ENCODE results near the gene BRAT1. TPM values are rescaled to one million over a fixed set of nuclear protein-coding genes. Genes with fewer than 3 reads are reported as not detected.

The BRAT1 gene
- polyA plus RNA-seq, 1 donor from 2014 or later: 60.3 TPM

- Histone ChIP-seq H3K79me2 (replicated peaks; ENCODE audit: insufficient read depth, low read length) (peaks cover 10% of the 10 kb centered on the region), H3K27ac (ENCODE audit: low read length) (no peak overlapping the region), H3K4me2 (ENCODE audit: low read length) (no peak overlapping the region), H3K4me3 (ENCODE audit: low read length) (no peak overlapping the region), H4K20me1 (ENCODE audit: insufficient read depth) (no peaks in the 10 kb centered on the region), H3K9me2 (ENCODE audit: insufficient read depth, low read length) (no peaks in the 10 kb centered on the region), H3F3A (ENCODE audit: insufficient read depth, low read length, poor library complexity, severe bottlenecking) (no peaks in the 10 kb centered on the region), H3K9me3 (ENCODE audit: low read length) (no peaks in the 10 kb centered on the region), H2AFZ (ENCODE audit: low read depth, low read length) (no peak overlapping the region), H3K36me3 (ENCODE audit: insufficient read depth, low read length) (no peaks in the 10 kb centered on the region), H3K27me3 (ENCODE audit: insufficient read depth, low read depth, low read length) (no peaks in the 10 kb centered on the region), H3K9ac (ENCODE audit: low read length) (no peak overlapping the region)
- TF ChIP-seq EZH2 (IDR thresholded peaks at IDR 0.05; ENCODE audit: borderline replicate concordance, insufficient read depth, low read length, poor library complexity, severe bottlenecking): no peak
- TF ChIP-seq MXI1 (conservative IDR thresholded peaks at IDR 0.05; ENCODE audit: poor library complexity, severe bottlenecking): no peak
- no peak for TF ChIP-seq SMC3 (conservative IDR thresholded peaks at IDR 0.05; ENCODE audit: poor library complexity)
- TF ChIP-seq CTCF (IDR thresholded peaks at IDR 0.05; ENCODE audit: poor library complexity, severe bottlenecking): peak; percentile 35
- no peak for TF ChIP-seq POLR2AphosphoS5 (IDR thresholded peaks at IDR 0.05)
- peak; percentile 44 for TF ChIP-seq RAD21 (conservative IDR thresholded peaks at IDR 0.05)
- TF ChIP-seq EP300 (conservative IDR thresholded peaks at IDR 0.05; ENCODE audit: poor library complexity, severe bottlenecking): no peak
- TF ChIP-seq TAF1 (IDR thresholded peaks at IDR 0.05; ENCODE audit: low read depth): no peak
- no peak for TF ChIP-seq REST (IDR thresholded peaks at IDR 0.05; ENCODE audit: borderline replicate concordance)
Observed at GRCh38 chr7:2567679-2568278, 12.5 kb upstream of the BRAT1 start.

- Histone ChIP-seq H3K27me3 (ENCODE audit: insufficient read depth, low read depth, low read length) (no peaks in the 10 kb centered on the region), H3K4me2 (ENCODE audit: low read length) (no peak overlapping the region), H4K20me1 (ENCODE audit: insufficient read depth) (no peaks in the 10 kb centered on the region), H3K36me3 (ENCODE audit: insufficient read depth, low read length) (no peaks in the 10 kb centered on the region), H3K79me2 (replicated peaks; ENCODE audit: insufficient read depth, low read length) (peaks cover 10% of the 10 kb centered on the region), H3K9ac (ENCODE audit: low read length) (no peak overlapping the region), H3K9me3 (ENCODE audit: low read length) (no peaks in the 10 kb centered on the region), H3K4me3 (ENCODE audit: low read length) (no peak overlapping the region), H3K27ac (ENCODE audit: low read length) (no peak overlapping the region), H2AFZ (ENCODE audit: low read depth, low read length) (no peak overlapping the region), H3K9me2 (ENCODE audit: insufficient read depth, low read length) (no peaks in the 10 kb centered on the region), H3F3A (ENCODE audit: insufficient read depth, low read length, poor library complexity, severe bottlenecking) (no peaks in the 10 kb centered on the region)
- TF ChIP-seq MXI1 (conservative IDR thresholded peaks at IDR 0.05; ENCODE audit: poor library complexity, severe bottlenecking) (no peak), EZH2 (IDR thresholded peaks at IDR 0.05; ENCODE audit: borderline replicate concordance, insufficient read depth, low read length, poor library complexity, severe bottlenecking) (no peak), RAD21 (conservative IDR thresholded peaks at IDR 0.05) (no peak), SMC3 (conservative IDR thresholded peaks at IDR 0.05; ENCODE audit: poor library complexity) (no peak), REST (IDR thresholded peaks at IDR 0.05; ENCODE audit: borderline replicate concordance) (no peak), EP300 (conservative IDR thresholded peaks at IDR 0.05; ENCODE audit: poor library complexity, severe bottlenecking) (no peak), POLR2AphosphoS5 (IDR thresholded peaks at IDR 0.05) (no peak), CTCF (IDR thresholded peaks at IDR 0.05; ENCODE audit: poor library complexity, severe bottlenecking) (no peak), TAF1 (IDR thresholded peaks at IDR 0.05; ENCODE audit: low read depth) (no peak)
Observed at GRCh38 chr7:2566890-2567678, 11.8 kb upstream of the BRAT1 start.
